HG03571 (cell line): ENCODE measurements around the gene RPS19BP1.
"Not testable (repeated sequence)": the region's sequence is repeated elsewhere in the genome, so short reads cannot be mapped to it uniquely, and the experiment has no call there.

ENCODE experiments used
- ATAC-seq: cut with Tn5 transposase; IDR thresholded peaks from one replicate; pipeline ENCODE4 v1.9.1; 2021; ENCODE audit not compliant: unreplicated experiment

RPS19BP1 gene

GRCh38 chr22:39514373-39514973, 18.1 kb downstream of the RPS19BP1 start:
- no peak for ATAC-seq

- no peak for ATAC-seq
Measured at GRCh38 chr22:39513791-39514190, 18.8 kb downstream of the RPS19BP1 start.

DNA sequence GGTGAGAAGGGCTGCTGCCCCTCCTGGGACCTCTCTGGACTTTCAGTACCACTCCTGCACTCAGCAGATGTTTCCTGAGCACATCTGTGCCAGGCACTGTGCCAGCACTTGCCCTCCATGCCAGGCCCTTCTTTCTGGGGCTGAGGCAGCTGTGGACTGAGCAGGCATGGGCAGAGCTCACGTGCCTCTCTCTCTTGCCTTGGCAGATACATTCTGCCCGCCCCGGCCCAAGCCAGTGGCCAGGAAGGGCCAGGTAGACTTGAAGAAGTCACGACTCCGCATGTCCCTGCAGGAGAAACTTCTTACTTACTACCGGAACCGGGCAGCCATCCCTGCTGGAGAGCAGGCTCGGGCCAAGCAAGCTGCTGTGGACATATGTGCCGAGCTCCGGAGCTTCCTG, 20.5 kb downstream of the RPS19BP1 start:
- no peak for ATAC-seq

GRCh38 chr22:39511226-39511625, 21.3 kb downstream of the RPS19BP1 start:
- no peak for ATAC-seq

DNA sequence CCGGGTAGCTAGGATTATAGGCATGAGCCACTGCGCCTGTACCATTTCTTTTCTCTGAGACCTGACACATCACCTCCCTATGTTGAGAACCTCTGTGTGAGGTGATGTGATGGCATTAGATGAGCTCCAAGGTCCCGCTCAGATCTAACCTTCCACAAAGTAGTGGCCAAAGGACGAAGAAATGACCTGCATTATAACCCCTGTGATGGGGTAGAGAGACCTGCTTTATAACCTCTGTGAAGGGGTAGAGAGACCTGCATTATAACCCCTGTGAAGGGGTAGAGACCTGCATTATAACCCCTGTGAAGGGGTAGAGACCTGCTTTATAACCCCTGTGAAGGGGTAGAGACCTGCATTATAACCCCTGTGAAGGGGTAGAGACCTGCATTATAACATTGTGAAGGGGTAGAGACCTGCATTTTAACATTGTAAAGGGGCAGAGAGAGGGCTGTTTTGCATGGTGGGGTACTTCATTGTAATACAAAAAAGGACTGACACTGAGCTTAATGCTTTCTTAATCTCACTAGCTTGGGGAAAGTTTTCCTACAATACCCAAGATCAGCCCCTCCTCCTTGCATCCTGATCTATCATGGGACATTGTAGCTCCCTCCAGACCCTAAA, 21.9 kb downstream of the RPS19BP1 start:
- no peak for ATAC-seq

DNA sequence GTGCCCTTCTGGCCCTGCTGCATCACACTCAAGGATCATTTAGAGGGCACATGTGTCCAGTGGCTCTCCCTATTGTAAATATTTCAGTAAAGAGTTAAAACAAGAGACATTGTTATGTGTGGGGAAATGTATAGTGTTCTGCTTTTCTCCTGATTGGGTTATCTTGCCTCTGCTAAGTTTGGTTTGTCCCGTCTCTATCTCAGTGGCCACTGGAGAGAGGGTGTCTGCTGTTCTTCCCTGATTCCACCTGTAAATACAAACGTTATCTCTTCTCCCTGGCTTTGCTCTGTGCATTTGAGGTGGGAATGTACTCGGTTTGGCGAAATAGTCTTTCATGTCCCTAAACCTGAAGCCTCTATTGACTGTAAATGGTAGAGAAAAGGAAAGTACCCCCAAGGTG, 24.2 kb downstream of the RPS19BP1 start:
- ATAC-seq: no peak

- not testable (repeated sequence) for ATAC-seq
Measured at GRCh38 chr22:39507021-39507420, 25.5 kb downstream of the RPS19BP1 start.

- ATAC-seq: no peak
Measured at GRCh38 chr22:39504071-39504470, 28.5 kb downstream of the RPS19BP1 start.

DNA sequence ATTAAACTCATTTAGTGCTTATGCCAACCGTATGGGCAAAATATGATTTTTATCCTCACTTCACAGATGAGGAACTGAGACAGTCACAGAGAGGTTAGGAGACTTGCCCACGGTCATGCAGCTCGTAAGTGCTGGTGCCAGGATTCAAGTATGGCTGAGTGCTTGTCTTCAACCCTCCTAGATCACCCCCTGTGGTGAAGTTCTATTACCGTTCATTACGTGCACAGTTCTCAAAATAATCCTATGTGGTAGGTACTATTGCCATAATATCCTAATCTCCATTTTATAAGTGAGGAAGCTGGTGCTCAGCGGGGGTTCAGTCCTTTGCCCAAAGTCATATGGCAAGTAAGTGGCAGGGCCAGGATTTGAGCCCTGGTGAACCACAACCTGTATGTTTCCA, 28.9 kb downstream of the RPS19BP1 start:
- ATAC-seq: no peak

DNA sequence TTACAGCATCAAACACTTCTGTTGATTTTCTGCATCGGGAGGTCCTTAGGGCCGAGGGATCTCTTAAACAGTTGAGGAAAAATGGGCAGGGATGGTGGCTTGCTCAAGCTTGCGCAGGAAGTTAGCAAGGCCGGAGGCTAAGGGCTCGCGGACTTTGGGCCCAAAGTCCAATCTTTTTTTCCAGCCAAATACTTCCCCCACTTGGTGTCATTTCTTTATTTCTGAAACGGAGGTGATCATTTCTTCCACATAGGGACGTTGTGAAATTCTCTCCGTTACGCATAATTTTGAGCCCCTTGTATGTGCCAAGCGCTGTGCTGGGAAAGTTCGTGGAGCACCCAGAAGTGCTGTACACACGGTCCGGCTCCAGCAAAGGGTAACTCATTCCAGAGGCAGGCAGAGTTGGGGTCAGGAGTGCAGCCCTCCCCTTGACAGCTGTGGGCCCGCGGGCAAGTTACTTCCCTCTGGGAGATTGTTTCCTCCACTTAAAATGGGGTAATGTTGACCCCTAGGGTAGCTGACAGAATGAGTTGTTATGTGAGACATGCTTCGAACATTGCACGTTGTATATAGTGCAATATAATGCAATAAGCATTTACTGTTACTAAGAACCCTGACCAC, 29.6 kb downstream of the RPS19BP1 start:
- no peak for ATAC-seq

DNA sequence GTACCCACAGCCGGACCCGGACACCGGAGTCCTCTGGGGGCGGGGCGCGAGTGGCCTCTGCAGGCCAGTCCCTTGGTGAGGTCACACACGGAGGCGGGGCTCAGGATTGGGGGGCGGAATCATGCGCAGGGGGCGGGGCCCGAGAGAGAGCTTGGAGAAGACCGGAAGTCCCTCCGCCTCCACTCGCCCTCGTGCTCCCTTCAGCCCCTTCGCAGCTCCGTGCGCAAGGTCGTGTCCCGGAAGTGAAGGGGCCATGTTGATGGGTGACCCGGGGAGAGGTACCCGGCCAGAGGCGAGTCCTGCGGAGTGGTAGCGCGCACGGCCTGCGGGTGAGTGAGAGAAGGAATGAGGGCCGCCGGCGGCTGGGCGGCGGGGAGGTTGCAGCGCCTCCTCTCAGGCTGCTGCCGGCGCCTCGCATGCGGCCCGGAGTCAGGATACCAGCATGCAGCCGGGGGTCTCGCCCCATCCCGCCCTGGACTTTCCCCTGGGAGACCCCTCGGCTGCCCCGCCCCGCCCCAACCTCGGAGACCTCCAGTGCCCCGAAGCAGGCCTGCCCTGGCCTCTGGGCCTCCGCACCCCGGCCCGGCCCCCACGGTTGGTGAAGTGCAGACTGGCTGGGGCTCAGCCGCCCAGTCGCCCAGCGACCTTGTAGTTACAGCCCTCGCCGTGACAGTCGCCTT, 30.3 kb downstream of the RPS19BP1 start, which contains the start of gene MIEF1:
Gene MIEF1 (plus strand): TSS at position 182 of the 680 bp plus-strand sequence. CDS start 9,005 bp downstream, outside the sequence.
- ATAC-seq: peak; percentile 80

GRCh38 chr22:39501644-39502108, 30.9 kb downstream of the RPS19BP1 start:
- ATAC-seq: no peak

GRCh38 chr22:39500101-39500500, 32.4 kb downstream of the RPS19BP1 start:
- no peak for ATAC-seq

DNA sequence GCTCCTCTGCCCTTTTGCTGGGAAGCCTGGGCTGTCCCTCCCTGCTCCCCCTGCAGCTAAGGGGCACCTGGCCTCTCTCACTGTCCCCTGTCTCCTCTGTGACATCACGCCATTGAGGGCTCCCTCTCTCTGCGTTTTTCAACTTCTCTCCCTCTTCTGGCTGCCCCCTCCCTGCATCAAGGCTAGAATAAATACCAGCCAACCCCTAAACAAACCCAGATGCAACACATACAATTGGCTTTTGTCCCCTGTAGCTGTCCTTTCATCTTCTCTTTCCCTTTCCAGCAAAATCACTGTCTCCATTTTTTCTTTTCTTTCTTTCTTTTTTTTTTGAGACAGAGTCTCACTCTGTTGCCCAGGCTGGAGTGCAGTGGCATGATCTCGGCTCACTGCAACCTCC, 33.7 kb downstream of the RPS19BP1 start:
- ATAC-seq: no peak

DNA sequence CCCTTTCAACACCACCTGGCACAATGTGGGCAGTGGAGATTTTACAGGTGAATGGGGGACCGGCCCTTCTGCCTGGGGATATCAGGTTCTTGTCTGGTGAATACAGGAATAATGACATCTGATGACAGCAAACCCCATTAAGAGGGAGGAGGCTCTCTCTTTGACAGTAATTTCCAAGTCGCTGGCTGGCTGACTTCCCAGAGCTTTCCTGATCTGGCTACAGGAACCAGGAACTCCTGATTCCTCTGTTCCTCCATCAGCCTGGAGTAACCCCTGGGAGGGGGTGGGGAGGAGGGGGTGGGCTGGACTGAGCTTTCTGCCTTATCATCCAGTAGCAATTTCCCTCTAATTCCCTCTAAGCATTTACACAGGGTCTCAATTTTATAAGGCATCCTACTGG, 34.2 kb downstream of the RPS19BP1 start:
- no peak for ATAC-seq

DNA sequence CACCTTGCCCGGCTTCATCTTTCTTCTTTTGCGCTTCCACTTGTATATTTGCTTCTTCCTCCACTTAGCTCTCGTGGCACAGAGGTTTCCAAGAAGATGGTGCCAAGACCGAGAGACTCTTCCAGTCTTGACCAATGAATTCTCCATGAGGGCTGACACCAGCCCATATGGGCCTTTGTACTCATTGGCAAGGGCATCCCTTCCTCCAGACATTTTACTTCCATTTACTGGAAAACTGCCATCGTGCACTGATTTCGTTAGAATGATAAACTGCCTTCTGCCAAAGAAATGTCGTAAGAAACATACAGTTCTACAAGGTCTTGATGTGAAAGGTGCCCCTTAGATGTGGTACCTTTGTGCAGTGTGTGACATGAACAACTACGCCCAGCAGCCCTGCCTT, 35.1 kb downstream of the RPS19BP1 start:
- ATAC-seq: no peak

- ATAC-seq: no peak
Measured at GRCh38 chr22:39496131-39496838, 36.3 kb downstream of the RPS19BP1 start.

- no peak for ATAC-seq
Measured at GRCh38 chr22:39494471-39495120, 38.0 kb downstream of the RPS19BP1 start.

- no peak for ATAC-seq
Measured at GRCh38 chr22:39493759-39494158, 38.8 kb downstream of the RPS19BP1 start.

DNA sequence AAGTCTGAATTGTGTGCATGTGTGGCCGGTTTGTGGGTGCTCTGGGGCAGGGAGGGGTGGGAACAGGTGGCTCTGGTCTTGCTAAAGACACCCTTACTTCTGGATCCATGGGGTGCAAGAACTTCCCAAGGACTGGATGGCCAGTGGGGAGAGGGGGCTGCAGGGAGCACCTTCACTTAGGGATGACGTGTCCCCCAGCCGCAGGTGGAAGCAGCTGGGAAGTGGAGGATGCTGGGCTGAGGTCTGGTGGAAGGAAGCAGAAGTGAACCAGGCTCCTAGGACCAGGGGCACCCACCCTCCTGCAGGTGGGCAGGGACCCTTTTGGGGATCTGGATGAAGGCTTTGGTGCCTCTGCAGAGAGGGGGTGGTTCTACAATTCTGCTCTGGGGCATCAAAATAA, 40.4 kb downstream of the RPS19BP1 start:
- no peak for ATAC-seq

DNA sequence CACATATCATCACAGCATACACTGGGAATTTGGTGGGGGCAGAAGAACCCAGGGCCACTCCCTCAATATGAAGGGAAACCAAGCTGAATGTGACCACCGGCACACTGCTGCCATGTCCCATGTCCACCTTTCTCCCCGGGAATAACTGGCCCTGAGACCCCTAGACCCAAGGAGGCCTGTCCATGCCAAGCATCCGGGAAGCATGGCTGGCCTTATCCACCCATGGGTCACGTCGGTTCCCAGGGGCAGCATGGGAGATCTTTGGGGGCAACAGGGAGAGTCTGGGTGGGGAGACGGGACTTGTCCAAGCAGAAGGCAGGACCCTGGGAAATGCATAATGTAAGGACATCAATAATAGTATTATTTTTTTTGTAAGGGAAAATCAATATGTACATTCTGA, 40.9 kb downstream of the RPS19BP1 start:
- ATAC-seq: no peak
